Retinal pigment epithelial cell (primary cell): Measurements from ENCODE around the gene UBL4A.

Source experiments
- DNase-seq: peaks from one replicate; pipeline ENCODE4 v3.0.0-alpha.2; 2010; ENCODE audit warnings: low read depth
- H3K4me3 ChIP-seq: 2 replicates; pipeline ENCODE4 v1.5.1; 2011; ENCODE audit warnings: mild to moderate bottlenecking, low read length, control low read depth, moderate library complexity
- CTCF ChIP-seq: conservative IDR thresholded peaks from 2 replicates; pipeline ENCODE4 v1.5.1; 2011; ENCODE audit warnings: low read depth, low read length, control low read depth, inconsistent platforms

Gene UBL4A

DNA sequence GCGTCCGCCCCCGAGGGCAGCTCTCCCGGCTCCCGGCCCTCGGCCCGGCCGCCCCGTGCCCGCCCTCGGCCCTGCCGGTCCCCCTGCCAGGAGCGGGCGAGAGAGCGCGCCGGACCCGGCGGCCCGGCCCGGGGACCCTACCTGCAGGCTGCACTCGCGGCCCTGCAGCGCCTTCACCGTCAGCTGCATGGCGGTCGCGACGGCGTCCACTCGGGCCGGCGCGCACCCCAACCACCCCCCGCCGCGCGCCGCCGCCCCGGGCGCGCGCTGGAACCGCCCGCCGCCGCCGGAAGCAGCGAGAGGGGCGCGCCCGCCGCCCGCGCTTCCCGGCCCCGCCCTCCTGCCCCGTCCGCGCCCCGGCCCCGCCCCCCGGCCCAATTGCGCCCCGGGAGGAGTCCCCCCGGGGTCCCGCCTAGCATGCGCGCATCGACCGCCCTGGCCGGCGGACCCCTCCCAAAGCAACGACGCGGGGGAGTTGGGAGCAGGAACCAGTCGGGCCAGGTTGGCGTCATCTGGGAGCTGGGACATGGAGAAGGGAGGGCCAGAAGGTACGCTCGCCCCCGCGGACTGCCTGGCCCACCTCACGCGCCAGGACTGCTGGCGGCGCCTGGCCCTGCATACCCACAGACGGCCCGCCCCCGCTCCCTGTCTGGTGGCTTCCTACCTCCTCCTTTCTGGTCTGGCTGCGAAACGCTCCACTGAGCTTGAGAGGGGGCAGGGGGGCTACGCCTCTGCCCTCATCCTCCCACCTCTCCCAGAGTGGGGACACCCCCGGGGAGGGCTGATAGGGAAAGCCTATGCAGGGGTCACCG lies at the start of gene UBL4A:
TSS of gene UBL4A (minus strand) at position 220 of the 812 bp plus-strand sequence. CDS start at position 189, 31 bp downstream.
- peak within 1 kb of the TSS; percentile 47 for H3K4me3 ChIP-seq
- no peak for TF ChIP-seq CTCF
- DNase-seq = peak; percentile 32

- no peak overlapping the region for H3K4me3 ChIP-seq
- no peak for TF ChIP-seq CTCF
- DNase-seq = no peak
Observed at GRCh38 chrX:154535892-154536291, 49.5 kb upstream of the UBL4A start.

DNA sequence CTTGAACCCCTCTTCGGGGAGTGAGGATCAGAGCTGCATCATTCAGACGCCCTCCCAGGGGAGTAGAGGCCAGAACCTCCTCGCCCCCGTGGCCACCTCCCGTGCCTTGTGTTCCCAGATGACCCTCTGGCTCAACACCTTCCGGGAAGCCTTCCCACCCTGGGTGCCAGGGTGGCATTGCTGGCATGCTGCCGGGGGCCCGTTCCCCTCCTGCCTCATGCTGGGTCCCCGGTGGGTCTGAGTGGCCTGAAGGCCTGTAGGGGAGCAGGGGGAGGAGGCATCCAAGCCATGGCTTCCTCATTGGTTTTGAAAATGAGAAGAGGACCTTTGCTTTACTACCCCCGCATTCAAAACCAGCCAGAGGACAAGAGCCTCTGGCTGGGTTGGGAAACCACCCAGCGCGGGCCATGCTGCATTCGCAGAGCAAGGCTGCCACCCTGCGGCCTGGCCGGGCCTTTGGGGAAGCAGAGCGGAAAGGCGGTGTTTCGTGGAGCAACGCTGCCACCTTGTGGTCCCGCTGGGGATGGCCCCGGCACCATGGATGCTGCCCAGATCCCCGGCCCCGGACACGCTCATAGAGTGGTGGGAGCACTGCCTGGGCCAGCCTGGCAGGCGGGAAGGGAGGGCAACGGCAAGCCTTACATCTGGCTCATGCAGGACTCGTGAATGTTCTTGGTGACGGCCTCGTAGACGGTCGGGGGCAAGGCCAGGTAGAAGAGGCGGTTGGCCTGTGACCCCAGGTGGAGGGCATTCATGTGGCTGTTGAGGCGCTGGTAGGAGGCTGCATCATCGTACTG lies 48.3 kb upstream of the UBL4A start:
- H3K4me3 ChIP-seq = no peak overlapping the region
- no peak for DNase-seq
- peak; percentile 95 for TF ChIP-seq CTCF

- no peak overlapping the region for H3K4me3 ChIP-seq
- no peak for DNase-seq
- TF ChIP-seq CTCF = no peak
Observed at GRCh38 chrX:154532690-154533089, 46.3 kb upstream of the UBL4A start.

- DNase-seq = peak; percentile 52
- no peak for TF ChIP-seq CTCF
- H3K4me3 ChIP-seq = no peak overlapping the region
Observed at GRCh38 chrX:154531626-154532025, 45.2 kb upstream of the UBL4A start.

- no peak overlapping the region for H3K4me3 ChIP-seq
- TF ChIP-seq CTCF = no peak
- DNase-seq = no peak
Observed at GRCh38 chrX:154530286-154530685, 43.9 kb upstream of the UBL4A start.
